AG09309 (cell line): Measurements from ENCODE around the gene IQCF6.
"Not testable (repeated sequence)": the region's sequence is repeated elsewhere in the genome, so short reads cannot be mapped to it uniquely, and the experiment has no call there.

Experiments used
- DNase-seq: peaks from one replicate; pipeline ENCODE4 v3.0.0-alpha.2; 2010; ENCODE audit warnings: low read depth
- H3K4me3 ChIP-seq: 2 replicates; pipeline ENCODE4 v1.5.1; 2011; ENCODE audit warnings: mild to moderate bottlenecking, low read depth, low read length, moderate library complexity; ENCODE audit not compliant: control insufficient read depth
- TF ChIP-seq, protein P1 (sequence below): IDR thresholded peaks from 2 replicates; pipeline ENCODE4 v1.5.1; 2011; ENCODE audit warnings: mild to moderate bottlenecking, low read depth, low read length, inconsistent platforms; ENCODE audit not compliant: insufficient read depth, control insufficient read depth; ENCODE audit errors: missing control alignments

Gene IQCF6

DNA sequence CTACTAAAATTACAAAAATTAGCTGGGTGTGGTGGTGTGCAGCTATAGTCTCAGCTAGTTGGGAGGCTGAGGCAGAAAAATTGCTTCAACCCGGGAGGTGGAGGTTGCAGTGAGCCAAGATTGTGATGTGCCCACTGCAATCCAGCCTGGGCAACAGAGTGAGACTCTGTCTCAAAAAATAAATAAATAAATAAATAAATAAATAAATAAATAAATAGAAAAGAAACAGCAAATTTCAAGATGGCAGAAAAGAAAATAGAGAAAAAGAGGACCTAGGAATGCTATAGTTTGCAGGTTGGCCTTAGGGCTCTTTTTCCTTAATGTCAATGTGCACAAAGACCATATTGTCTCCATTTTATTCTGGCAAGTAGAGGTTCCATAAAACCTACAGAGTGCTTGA lies 28.2 kb downstream of the IQCF6 start:
- no peak overlapping the region for H3K4me3 ChIP-seq
- TF ChIP-seq, protein P1, sequence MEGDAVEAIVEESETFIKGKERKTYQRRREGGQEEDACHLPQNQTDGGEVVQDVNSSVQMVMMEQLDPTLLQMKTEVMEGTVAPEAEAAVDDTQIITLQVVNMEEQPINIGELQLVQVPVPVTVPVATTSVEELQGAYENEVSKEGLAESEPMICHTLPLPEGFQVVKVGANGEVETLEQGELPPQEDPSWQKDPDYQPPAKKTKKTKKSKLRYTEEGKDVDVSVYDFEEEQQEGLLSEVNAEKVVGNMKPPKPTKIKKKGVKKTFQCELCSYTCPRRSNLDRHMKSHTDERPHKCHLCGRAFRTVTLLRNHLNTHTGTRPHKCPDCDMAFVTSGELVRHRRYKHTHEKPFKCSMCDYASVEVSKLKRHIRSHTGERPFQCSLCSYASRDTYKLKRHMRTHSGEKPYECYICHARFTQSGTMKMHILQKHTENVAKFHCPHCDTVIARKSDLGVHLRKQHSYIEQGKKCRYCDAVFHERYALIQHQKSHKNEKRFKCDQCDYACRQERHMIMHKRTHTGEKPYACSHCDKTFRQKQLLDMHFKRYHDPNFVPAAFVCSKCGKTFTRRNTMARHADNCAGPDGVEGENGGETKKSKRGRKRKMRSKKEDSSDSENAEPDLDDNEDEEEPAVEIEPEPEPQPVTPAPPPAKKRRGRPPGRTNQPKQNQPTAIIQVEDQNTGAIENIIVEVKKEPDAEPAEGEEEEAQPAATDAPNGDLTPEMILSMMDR = no peak
- no peak for DNase-seq

DNA sequence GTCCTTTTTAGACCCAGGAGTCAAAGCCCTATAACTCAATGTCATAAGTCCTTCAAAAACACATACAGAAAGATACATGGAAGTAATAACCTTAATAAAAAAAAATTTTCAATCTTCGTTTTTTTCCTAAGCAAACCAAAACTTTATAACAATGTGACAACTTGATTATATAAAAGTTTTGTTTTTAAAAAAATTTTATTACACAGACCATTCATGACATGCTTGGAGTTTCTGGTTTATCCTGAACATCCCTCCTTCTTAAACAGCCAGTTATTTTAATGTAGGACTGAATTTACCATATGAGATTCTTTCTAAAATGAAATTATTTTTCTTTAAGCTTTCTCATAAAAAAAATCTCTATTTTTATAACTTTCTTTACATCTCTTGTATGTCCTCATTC lies 30.7 kb downstream of the IQCF6 start:
- TF ChIP-seq, protein P1 = no peak
- DNase-seq = no peak
- no peak overlapping the region for H3K4me3 ChIP-seq

DNA sequence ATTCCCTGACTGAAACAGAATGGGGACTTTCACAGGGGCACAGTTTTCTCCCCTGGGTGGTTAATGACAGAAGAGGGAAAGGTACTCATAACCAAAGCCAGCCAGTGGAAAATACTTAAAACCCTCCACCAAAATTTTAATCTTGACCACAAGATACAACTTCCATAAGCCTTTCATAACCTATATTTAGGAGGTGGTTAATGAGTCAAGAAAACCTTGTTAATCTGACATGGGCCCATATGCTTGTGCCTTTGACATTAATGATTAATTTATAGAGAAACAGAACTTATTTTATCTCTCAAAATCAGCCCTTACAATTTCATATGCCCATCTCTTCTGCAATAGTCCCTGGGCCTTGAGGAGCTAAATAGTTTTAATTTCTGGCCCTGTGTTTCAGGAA lies 31.2 kb downstream of the IQCF6 start:
- no peak for DNase-seq
- no peak overlapping the region for H3K4me3 ChIP-seq
- TF ChIP-seq, protein P1 = no peak

DNA sequence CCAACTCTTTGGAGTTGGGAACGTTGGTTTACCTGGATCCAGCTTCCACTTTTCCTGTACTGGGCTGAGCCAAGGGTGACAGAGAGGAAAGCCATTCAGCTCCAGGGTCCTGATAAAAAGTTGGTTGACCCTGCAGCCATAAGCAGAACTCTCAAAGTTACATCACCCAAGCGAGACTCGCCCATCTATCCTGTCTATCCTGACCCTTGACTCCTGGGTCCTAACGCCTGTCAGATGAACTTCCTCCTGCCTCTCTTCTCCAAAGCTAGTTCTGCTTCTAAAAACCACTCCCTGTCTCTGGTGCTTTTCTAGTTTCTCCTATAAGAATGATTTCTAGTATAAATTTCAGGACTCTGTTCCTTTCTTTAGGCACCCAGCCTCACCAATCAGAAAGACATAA lies 36.1 kb downstream of the IQCF6 start:
- H3K4me3 ChIP-seq, DNase-seq: not testable (repeated sequence)

DNA sequence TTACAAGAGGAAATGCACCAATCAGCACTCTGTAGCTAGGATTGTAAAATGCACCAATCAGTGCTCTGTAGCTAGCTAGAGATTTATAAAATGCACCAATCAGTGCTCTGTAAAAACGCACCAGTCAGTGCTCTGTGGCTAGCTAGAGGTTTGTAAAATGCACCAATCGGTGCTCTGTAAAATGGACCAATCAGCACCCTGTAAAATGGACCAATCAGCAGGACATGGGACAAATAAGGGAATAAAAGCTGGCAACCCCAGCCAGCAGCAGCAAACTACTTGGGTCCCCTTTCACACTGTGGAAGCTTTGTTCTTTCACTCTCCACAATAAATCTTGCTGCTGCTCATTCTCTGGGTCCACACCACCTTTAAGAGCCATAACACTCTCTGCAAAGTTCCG lies 36.7 kb downstream of the IQCF6 start:
- H3K4me3 ChIP-seq, DNase-seq: not testable (repeated sequence)

DNA sequence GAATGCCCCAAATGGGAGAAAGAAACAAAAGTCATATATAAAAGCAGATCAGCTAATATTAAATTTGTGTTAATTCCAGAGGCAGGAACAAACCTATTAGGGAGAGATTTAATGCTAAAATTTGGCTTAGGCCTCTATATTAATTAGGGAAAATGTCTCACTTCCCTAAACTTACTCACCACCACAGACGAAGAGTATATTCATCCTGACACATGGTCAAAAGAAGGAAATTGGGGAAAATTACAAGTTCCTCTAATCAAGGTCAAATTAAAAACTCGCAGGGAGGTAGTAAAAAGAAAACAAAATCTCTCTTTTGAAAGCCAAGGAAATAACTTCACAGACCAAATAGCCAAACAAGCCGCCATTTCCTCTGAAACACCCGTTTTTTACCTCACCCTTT lies 39.9 kb downstream of the IQCF6 start:
- TF ChIP-seq, protein P1 = no peak
- no peak for DNase-seq
- no peak overlapping the region for H3K4me3 ChIP-seq

DNA sequence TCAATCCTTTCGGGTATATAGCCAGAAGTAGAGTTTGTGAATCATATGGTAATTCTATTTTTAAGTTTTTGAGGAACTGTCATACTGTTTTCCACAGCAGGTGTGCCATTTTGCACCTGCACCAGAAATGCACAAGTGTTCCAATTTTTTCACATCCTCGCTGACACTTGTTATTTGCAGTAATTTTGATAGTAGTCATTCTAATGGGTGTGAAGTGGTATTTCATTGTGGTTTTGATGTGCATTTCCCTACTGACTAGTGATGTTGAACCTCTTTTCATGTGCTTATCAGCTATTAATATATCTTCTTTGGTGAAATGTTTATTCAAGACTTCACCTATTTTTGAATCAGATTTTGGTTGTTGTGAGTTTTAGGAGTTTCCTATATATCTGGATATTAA lies 43.1 kb downstream of the IQCF6 start:
- H3K4me3 ChIP-seq = no peak overlapping the region
- DNase-seq = no peak
- TF ChIP-seq, protein P1 = no peak

DNA sequence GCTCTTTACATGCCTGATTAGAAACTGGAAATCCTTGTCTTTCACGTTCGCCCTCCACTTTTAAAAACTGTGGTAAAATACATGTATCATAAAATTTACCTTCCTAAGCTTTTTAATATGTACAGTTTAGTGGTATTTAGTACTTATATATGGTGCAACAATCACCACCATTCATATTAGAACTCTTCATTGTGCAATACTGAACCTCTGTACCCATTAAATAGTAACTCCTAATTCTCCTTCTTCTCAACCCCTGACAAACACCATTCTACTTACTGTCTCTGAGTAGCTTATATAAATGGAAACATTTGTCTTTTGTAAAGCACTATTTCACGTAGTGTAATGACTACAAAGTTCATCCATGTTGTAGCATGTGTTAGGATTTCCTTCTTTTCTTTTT lies 44.0 kb downstream of the IQCF6 start:
- TF ChIP-seq, protein P1 = no peak
- no peak overlapping the region for H3K4me3 ChIP-seq
- DNase-seq = no peak
